HL-60 (cell line): ENCODE measurements around the gene TMEM63B.

Source experiments
- TF ChIP-seq, protein P1 (sequence below): IDR thresholded peaks from one replicate; pipeline ENCODE4 v1.5.1; 2011; ENCODE audit warnings: low read length, control low read depth, inconsistent platforms; ENCODE audit not compliant: insufficient read depth
- TF ChIP-seq, protein P2 (sequence below): IDR thresholded peaks from 2 replicates; pipeline ENCODE4 v1.6.1; 2012; ENCODE audit warnings: low read depth; ENCODE audit not compliant: insufficient replicate concordance

DNA sequence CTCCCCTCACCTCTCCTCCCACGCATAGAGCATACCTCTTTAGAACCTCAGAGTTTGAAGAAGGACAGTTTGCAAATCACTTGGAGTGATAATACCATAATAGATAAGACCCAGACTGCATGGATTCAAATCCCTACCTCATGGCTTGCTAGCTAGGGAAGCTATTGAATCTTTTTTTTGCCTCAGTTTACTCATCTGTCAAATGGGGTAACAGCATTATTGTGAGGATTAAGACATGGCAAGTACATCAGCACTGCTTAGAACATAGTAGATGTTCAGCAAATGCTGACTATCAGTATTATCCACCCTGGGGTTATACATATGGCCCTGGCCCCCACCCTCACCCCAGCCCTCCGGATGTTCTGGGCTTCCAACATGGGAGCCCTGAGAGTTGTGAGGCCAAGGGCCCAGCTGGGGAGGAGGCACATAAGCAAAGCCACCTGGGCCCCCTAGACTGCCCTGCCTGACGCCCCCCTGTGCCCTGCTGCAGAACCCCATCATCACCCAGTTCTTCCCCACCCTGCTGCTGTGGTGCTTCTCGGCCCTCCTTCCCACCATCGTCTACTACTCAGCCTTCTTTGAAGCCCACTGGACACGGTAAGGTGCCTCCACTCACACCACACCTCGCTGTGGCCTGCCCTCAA, 22.1 kb downstream of the TMEM63B start:
- TF ChIP-seq, protein P1, sequence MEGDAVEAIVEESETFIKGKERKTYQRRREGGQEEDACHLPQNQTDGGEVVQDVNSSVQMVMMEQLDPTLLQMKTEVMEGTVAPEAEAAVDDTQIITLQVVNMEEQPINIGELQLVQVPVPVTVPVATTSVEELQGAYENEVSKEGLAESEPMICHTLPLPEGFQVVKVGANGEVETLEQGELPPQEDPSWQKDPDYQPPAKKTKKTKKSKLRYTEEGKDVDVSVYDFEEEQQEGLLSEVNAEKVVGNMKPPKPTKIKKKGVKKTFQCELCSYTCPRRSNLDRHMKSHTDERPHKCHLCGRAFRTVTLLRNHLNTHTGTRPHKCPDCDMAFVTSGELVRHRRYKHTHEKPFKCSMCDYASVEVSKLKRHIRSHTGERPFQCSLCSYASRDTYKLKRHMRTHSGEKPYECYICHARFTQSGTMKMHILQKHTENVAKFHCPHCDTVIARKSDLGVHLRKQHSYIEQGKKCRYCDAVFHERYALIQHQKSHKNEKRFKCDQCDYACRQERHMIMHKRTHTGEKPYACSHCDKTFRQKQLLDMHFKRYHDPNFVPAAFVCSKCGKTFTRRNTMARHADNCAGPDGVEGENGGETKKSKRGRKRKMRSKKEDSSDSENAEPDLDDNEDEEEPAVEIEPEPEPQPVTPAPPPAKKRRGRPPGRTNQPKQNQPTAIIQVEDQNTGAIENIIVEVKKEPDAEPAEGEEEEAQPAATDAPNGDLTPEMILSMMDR: no peak
- TF ChIP-seq, protein P2, sequence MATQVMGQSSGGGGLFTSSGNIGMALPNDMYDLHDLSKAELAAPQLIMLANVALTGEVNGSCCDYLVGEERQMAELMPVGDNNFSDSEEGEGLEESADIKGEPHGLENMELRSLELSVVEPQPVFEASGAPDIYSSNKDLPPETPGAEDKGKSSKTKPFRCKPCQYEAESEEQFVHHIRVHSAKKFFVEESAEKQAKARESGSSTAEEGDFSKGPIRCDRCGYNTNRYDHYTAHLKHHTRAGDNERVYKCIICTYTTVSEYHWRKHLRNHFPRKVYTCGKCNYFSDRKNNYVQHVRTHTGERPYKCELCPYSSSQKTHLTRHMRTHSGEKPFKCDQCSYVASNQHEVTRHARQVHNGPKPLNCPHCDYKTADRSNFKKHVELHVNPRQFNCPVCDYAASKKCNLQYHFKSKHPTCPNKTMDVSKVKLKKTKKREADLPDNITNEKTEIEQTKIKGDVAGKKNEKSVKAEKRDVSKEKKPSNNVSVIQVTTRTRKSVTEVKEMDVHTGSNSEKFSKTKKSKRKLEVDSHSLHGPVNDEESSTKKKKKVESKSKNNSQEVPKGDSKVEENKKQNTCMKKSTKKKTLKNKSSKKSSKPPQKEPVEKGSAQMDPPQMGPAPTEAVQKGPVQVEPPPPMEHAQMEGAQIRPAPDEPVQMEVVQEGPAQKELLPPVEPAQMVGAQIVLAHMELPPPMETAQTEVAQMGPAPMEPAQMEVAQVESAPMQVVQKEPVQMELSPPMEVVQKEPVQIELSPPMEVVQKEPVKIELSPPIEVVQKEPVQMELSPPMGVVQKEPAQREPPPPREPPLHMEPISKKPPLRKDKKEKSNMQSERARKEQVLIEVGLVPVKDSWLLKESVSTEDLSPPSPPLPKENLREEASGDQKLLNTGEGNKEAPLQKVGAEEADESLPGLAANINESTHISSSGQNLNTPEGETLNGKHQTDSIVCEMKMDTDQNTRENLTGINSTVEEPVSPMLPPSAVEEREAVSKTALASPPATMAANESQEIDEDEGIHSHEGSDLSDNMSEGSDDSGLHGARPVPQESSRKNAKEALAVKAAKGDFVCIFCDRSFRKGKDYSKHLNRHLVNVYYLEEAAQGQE: no peak
